Esophagus muscularis mucosa (tissue), 4 donors: Measurements from ENCODE around the gene ZNF184. TPM values are rescaled to one million over a fixed set of nuclear protein-coding genes. Genes with fewer than 3 reads are reported as not detected.

ENCODE experiments used
- DNase-seq: peaks from one replicate; pipeline ENCODE4 v3.0.0-alpha.2; 2017; ENCODE audit errors: extremely low spot score
- H3K27ac ChIP-seq, 4 donors: fragments of 200-600 bp; sonication (generic); replicated peaks in 1 of 4; 1 replicate in 3 of 4; 2 replicates in 1 of 4; pipeline ENCODE4 v1.5.1; 2016 to 2019; ENCODE audit warnings: mild to moderate bottlenecking in 1 of 4
- H3K27me3 ChIP-seq, 4 donors: fragments of 200-600 bp; sonication (generic); one replicate each; pipeline versions ENCODE4 v1.5.1 to v1.6.0; 2016 to 2019
- H3K36me3 ChIP-seq, 4 donors: fragments of 200-600 bp; sonication (generic); one replicate each; pipeline ENCODE4 v1.5.1; 2016 to 2019
- H3K4me1 ChIP-seq, 4 donors: fragments of 200-600 bp; sonication (generic); one replicate each; pipeline ENCODE4 v1.5.1; 2016 to 2019
- H3K4me3 ChIP-seq, 4 donors: fragments of 200-600 bp; sonication (generic); 1 replicate in 2 of 4; 2 replicates in 2 of 4; pipeline ENCODE4 v1.5.1; 2016 to 2019; ENCODE audit warnings: mild to moderate bottlenecking in 4 of 4, moderate library complexity in 1 of 4
- H3K9me3 ChIP-seq, 4 donors: fragments of 200-600 bp; sonication (generic); 1 replicate in 3 of 4; 2 replicates in 1 of 4; pipeline ENCODE4 v1.5.1; 2016 to 2019
- CTCF ChIP-seq, 3 experiments: fragments of 200-600 bp in 2 of 3; fragments of 450-650 bp in 1 of 3; sonication (generic) in 2 of 3; IDR thresholded peaks; one replicate each; pipeline ENCODE4 v1.5.1; 2017 to 2019; ENCODE audit warnings: antibody characterized with exemption in 3 of 3, mild to moderate bottlenecking in 2 of 3, moderate library complexity in 1 of 3
- EP300 ChIP-seq: sonication (generic); formaldehyde crosslinking; IDR thresholded peaks from one replicate; pipeline ENCODE4 v1.6.1; 2017; ENCODE audit warnings: antibody characterized with exemption
- POLR2A ChIP-seq: fragments of 450-650 bp; IDR thresholded peaks from one replicate; pipeline ENCODE4 v1.6.1; 2017; ENCODE audit warnings: antibody characterized with exemption, moderate library complexity, mild to moderate bottlenecking, low read depth
- POLR2AphosphoS5 ChIP-seq, 2 donors: sonication (generic); formaldehyde crosslinking; IDR thresholded peaks; one replicate each; pipeline ENCODE4 v1.6.1; 2017; ENCODE audit warnings: antibody characterized with exemption in 2 of 2
- WGBS: methylation state at CpG from one replicate; pipeline ENCODE4 v1.1.5; 2018; 5-methylcytosine and 5-hydroxymethylcytosine counted together
- intact Hi-C: fragments of 100-400 bp; cut with DNase I; formaldehyde crosslinking; loops from one replicate; pipeline ENCODE4 v1.15.1; 2023
- total RNA-seq, 4 donors: library from RNA; depleted of rRNA; stranded (reverse); fragments of >200 nt; gene quantifications; one replicate each; pipeline versions ENCODE4 v1.1.0 to v1.2.1, GENCODE V29; 2016

The ZNF184 gene
- total RNA-seq, result 1 to 10 TPM; 3.0 to 6.7 (median 5.9) TPM

- Histone ChIP-seq H3K27me3 (no peaks in the 10 kb centered on the region), H3K36me3 (peaks cover 0 to 13% (median 3%) of the 10 kb centered on the region in 4 donors), H3K4me1 (peaks cover 13 to 41% (median 30%) of the 10 kb centered on the region in 4 donors), H3K27ac (peak within 1 kb of the TSS; percentile 88 to 94 (median 90)), H3K9me3 (no peaks in the 10 kb centered on the region), H3K4me3 (peak within 1 kb of the TSS; percentile 72 to 96 (median 84))
- TF ChIP-seq POLR2A, result peak; percentile 48
- TF ChIP-seq CTCF (IDR thresholded peaks at IDR 0.05), result peak in 2 of 3 experiments; percentile 9 to 15
- TF ChIP-seq EP300, result no peak
- TF ChIP-seq POLR2AphosphoS5 (IDR thresholded peaks at IDR 0.05), result peak; percentile 97
- WGBS, result under 1% methylated on average over 51 of the region's 56 CpGs
- intact Hi-C loops, result loop anchor here (5.0 kb wide), 1 partner anchor 296 kb away; no protein-coding TSS in a partner anchor
- DNase-seq, result peak; percentile 98
Measured at GRCh38 chr6:27472617-27473400, at the start of gene ZNF184. ZNF184 (minus strand) TSS chr6:27473105; CDS start chr6:27472294, 811 bp downstream.

DNA sequence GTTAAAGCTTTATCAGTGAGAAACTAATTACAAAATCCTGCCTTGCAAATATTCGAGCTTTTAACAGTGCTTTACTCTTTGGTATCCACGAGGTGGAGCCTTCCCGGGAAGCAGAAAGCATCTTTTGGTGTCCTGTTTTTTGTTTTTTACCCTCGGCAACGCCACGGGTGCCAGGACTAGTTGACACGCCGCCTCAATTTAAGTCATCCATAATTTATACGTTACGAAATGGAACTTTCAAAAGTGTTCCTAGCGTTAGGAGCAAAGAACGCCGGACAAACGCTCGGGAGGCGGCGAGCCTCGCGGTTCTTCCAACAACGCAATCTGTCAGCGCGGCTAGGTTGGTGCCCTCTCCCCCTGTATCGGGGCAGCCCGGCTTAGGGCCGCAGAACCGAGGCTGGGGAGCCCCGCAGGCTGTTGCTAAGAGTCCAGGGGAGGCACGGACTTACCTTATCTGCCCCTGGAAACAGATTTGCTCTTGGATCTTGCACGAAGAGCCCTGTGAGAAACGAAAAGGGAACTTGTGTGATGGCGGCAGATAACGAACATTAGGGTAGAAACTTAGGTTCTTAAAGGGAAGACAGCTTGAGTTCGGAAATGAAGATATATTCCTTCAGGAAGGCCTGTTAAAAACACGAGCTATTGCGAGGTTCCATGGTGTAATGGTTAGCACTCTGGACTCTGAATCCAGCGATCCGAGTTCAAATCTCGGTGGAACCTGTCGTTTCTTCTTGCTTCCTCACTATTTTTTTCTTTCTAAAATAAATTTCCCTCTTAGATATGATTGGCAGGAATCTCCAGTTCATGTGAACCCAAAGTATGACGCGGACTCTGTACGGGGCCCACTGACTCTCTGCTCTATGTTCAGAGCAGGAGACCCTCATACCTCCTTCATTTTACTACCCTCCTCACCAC, 46.2 kb upstream of the ZNF184 start:
- peaks cover 0 to 10% (median 0%) of the 10 kb centered on the region in 4 donors for H3K27me3 ChIP-seq
- TF ChIP-seq EP300, result no peak
- TF ChIP-seq POLR2A, result no peak
- peak; percentile 4 to 34 for TF ChIP-seq POLR2AphosphoS5 (IDR thresholded peaks at IDR 0.05)
- peak; percentile 62 to 76 (median 71) for TF ChIP-seq CTCF (IDR thresholded peaks at IDR 0.05)
- no peaks in the 10 kb centered on the region for H3K36me3 ChIP-seq
- H3K4me1 ChIP-seq, result peaks cover 7 to 15% (median 9%) of the 10 kb centered on the region in 4 donors
- no peaks in the 10 kb centered on the region for H3K9me3 ChIP-seq
- under 1% methylated on average over 42 of the region's 42 CpGs for WGBS
- no peak for DNase-seq
- peak overlapping the region; percentile 62 to 84 (median 73) for H3K4me3 ChIP-seq
- intact Hi-C loops, result loop anchor here (1.0 to 10.0 kb wide), 4 partner anchors 42 to 334 kb away; no protein-coding TSS in a partner anchor
- peak overlapping the region; percentile 81 to 93 (median 90) for H3K27ac ChIP-seq

DNA sequence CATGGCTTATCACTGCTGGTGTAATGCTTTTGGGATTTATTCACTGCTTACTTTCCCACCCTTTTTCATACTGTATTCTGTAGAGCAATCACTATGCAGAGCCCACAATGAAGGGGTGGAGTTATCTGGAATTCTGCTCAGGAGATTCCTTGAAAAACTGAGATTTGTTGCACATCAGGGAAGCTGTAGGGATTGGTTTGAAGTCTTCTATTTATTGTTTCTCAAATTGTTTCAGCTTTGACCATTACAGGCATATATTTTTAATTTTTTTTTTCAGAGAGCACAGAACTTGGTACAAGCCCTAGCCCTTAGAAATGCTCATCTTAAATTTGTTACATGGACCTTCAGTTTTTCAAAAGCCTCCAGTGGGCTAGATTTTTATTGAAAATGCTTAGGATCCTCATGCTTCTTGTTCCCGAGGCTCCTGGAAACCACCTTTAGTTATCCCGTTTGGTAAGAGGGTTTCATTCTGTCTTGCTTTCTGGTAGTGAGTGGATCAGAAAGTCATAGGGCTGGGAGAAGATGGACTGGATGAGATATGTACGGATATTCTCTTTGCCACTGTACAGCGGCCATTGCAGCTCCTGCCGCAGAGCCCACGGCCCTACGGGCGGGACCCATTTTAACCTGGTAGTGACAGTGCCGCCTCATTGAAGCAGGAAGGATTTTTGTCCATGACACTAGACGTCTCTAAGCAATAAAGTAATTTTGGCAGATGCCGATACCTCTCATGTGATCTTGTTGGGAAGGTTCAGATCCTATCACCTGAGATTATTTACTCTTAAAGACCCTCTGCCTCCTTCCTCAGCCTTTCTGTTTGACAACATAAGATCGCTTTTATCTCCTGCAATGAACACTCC, 45.3 kb upstream of the ZNF184 start:
- Histone ChIP-seq H3K9me3 (no peaks in the 10 kb centered on the region), H3K36me3 (no peaks in the 10 kb centered on the region), H3K27ac (peak overlapping the region; percentile 81 to 93 (median 90)), H3K27me3 (peaks cover 0 to 20% (median 2%) of the 10 kb centered on the region in 4 donors), H3K4me1 (peaks cover 7 to 15% (median 9%) of the 10 kb centered on the region in 4 donors), H3K4me3 (peak overlapping the region; percentile 62 to 84 (median 73))
- intact Hi-C loops, result loop anchor here (5.0 to 10.0 kb wide), 3 partner anchors 41 to 333 kb away; no protein-coding TSS in a partner anchor
- WGBS, result 54% methylated on average over 12 of the region's 12 CpGs
- TF ChIP-seq EP300 (no peak), CTCF (IDR thresholded peaks at IDR 0.05) (no peak), POLR2A (no peak), POLR2AphosphoS5 (IDR thresholded peaks at IDR 0.05) (no peak)
- no peak for DNase-seq

DNA sequence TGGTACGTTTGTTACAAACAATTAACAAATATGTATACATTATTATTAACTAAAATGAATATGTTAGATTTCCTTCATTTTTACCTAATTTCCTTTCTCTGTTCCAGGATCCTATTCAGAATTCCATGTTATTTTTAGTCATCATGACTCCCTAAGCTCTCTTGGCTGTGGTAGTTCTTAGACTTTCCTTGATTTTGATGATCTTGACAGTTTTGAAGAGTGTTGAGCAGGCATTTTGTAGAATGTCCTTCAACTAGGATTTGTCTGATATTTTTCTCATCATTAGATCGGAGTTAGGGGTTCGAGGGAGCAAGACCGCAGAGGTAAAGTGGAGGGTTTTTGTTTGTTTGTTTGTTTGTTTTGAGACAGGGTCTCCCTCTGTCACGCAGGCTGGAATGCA, 44.3 kb upstream of the ZNF184 start:
- H3K4me1 ChIP-seq, result peaks cover 7 to 15% (median 9%) of the 10 kb centered on the region in 4 donors
- WGBS, result 86% methylated on average over 5 of the region's 5 CpGs
- no peak for TF ChIP-seq POLR2AphosphoS5 (IDR thresholded peaks at IDR 0.05)
- TF ChIP-seq CTCF (IDR thresholded peaks at IDR 0.05), result no peak
- TF ChIP-seq POLR2A, result no peak
- no peak for TF ChIP-seq EP300
- DNase-seq, result no peak
- H3K9me3 ChIP-seq, result no peaks in the 10 kb centered on the region
- H3K4me3 ChIP-seq, result no peak overlapping the region
- peaks cover 0 to 29% (median 2%) of the 10 kb centered on the region in 4 donors for H3K27me3 ChIP-seq
- no peaks in the 10 kb centered on the region for H3K36me3 ChIP-seq
- intact Hi-C loops, result loop anchor here (5.0 to 10.0 kb wide), 3 partner anchors 40 to 332 kb away; no protein-coding TSS in a partner anchor
- no peak overlapping the region for H3K27ac ChIP-seq
